ENCODE data around the gene XXYLT1. TPM values are rescaled to one million over a fixed set of nuclear protein-coding genes. Genes with fewer than 3 reads are reported as not detected.

The XXYLT1 gene
- total RNA-seq, 6 experiments from 2014 or later, result 1.7 to 6.5 (median 2.1) TPM

DNA sequence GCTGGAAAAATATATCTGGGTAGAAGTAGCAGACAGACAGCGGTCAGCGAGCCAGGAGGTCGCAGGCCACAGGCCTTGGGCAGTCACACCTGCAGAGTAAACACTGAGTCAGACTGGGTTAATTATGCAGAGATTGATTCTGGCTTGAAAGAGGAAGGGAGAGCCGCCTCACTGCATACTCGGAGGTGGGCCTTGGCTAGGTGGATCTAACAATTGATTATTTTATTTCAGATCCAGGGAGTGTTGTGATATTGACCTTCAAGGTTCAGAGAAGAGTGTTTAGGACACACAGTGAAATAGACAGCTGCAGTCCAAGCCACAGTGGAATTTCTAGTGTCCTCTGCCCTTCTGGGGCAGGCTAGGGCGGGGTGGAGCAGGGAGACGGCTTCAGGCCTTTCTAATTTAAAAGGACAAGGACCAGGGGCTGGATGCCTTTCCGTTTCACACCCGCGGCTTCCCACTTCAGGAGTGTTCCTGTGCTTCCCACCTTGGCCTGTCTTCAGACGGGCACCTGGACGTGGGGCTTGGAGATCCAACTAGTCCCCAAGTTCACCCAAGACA is 237.3 kb downstream of the XXYLT1 start:
- intact Hi-C loops (cut with DNase I), result loop anchor here in 1 of 2 donors (10.0 kb wide), 1 partner anchor 71 kb away; no protein-coding TSS in a partner anchor
- no peak overlapping the region for H3K4me3 ChIP-seq
- WGBS (ENCODE audit: insufficient coverage, low coverage, low lambda C conversion rate, missing lambda C conversion rate), result 27% methylated on average over 9 of the region's 12 CpGs
- H3K9me3 ChIP-seq, result no peaks in the 10 kb centered on the region
- no peak for TF ChIP-seq POLR2A (IDR thresholded peaks at IDR 0.05)
- TF ChIP-seq, protein P1, sequence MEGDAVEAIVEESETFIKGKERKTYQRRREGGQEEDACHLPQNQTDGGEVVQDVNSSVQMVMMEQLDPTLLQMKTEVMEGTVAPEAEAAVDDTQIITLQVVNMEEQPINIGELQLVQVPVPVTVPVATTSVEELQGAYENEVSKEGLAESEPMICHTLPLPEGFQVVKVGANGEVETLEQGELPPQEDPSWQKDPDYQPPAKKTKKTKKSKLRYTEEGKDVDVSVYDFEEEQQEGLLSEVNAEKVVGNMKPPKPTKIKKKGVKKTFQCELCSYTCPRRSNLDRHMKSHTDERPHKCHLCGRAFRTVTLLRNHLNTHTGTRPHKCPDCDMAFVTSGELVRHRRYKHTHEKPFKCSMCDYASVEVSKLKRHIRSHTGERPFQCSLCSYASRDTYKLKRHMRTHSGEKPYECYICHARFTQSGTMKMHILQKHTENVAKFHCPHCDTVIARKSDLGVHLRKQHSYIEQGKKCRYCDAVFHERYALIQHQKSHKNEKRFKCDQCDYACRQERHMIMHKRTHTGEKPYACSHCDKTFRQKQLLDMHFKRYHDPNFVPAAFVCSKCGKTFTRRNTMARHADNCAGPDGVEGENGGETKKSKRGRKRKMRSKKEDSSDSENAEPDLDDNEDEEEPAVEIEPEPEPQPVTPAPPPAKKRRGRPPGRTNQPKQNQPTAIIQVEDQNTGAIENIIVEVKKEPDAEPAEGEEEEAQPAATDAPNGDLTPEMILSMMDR (IDR thresholded peaks at IDR 0.05), result peak in 1 of 4 donors; percentile 4
- ATAC-seq (peak; percentile 79 to 91 (median 88)), DNase-seq (peak; percentile 81 to 90 (median 88))
- no peaks in the 10 kb centered on the region for H3K27me3 ChIP-seq
- peak overlapping the region in 2 of 3 donors; percentile 12 to 54 for H3K27ac ChIP-seq
- peaks cover 0 to 43% (median 22%) of the 10 kb centered on the region in 4 donors for H3K4me1 ChIP-seq
- H3K36me3 ChIP-seq, result no peaks in the 10 kb centered on the region

DNA sequence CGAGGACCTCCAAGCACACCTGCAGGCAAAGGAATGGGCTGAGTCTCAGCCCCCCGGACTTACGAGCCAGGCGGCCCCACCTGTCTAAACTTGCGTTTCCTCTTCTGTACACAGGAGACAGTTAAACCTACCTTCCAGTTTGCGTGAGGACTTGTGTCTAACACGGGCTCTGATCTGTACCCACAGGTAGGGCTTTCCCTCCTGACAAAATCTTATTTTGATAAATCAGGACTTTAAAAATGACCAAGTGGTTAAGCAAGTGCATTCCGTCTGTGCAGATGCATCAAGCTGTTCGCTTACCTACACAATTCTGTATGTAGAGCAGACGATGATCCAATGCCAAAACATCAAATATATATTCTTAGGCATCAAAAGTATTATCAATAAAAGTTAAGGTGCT is 238.0 kb downstream of the XXYLT1 start:
- ATAC-seq (no peak), DNase-seq (peak in 1 of 3 donors; percentile 19)
- no peaks in the 10 kb centered on the region for H3K36me3 ChIP-seq
- no peak overlapping the region for H3K4me3 ChIP-seq
- H3K27me3 ChIP-seq, result no peaks in the 10 kb centered on the region
- peak overlapping the region in 2 of 3 donors; percentile 29 to 54 for H3K27ac ChIP-seq
- 39% methylated on average over 6 of the region's 10 CpGs for WGBS (ENCODE audit: insufficient coverage, low coverage, low lambda C conversion rate, missing lambda C conversion rate)
- H3K4me1 ChIP-seq, result peaks cover 0 to 43% (median 22%) of the 10 kb centered on the region in 4 donors
- intact Hi-C loops (cut with DNase I), result loop anchor here in 1 of 2 donors (10.0 kb wide), 1 partner anchor 72 kb away; no protein-coding TSS in a partner anchor
- H3K9me3 ChIP-seq, result no peaks in the 10 kb centered on the region
- TF ChIP-seq POLR2A (IDR thresholded peaks at IDR 0.05), result no peak
- TF ChIP-seq, protein P1 (IDR thresholded peaks at IDR 0.05), result no peak

DNA sequence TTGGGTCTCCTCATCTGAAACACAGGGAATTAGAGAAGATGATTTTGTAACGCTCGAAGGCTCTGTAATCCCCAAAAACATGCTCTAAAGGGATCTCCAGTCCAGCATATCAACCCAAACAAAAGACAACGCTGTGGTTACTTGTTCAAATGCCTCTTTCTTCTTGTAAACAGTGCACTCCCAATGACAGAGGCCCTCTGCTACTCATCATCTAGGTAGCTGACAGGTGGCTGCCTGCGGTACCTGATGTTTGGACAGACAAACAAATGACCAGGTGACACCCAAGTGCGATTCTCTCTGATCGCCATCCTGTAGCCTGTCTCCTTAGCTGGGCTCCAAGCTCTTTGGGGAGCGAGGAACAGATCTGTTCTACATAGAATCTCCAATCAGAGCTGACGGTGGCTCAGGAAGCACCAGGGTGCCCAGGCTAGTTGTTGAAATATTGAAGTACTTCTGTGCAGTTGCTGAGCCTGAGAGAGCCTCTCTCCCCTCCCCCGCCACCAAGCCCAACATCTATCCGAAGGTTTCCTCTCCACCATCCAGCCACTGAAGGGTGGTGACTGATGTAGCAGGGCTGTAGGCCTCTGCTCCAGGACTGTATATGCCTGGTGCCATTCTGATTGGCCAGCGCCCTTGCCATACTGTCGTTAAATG is 238.7 kb downstream of the XXYLT1 start:
- Histone ChIP-seq H3K27me3 (no peaks in the 10 kb centered on the region), H3K9me3 (no peaks in the 10 kb centered on the region), H3K36me3 (no peaks in the 10 kb centered on the region), H3K27ac (peak overlapping the region in 1 of 3 donors; percentile 62), H3K4me3 (no peak overlapping the region), H3K4me1 (peaks cover 0 to 43% (median 22%) of the 10 kb centered on the region in 4 donors)
- ATAC-seq (no peak), DNase-seq (peak in 1 of 3 donors; percentile 41)
- WGBS (ENCODE audit: insufficient coverage, low coverage, low lambda C conversion rate, missing lambda C conversion rate), result 51% methylated on average over 4 of the region's 12 CpGs
- TF ChIP-seq, protein P1 (IDR thresholded peaks at IDR 0.05), result no peak
- no peak for TF ChIP-seq POLR2A (IDR thresholded peaks at IDR 0.05)
- intact Hi-C loops (cut with DNase I), result loop anchor here in 1 of 2 donors (10.0 kb wide), 1 partner anchor 73 kb away; no protein-coding TSS in a partner anchor

DNA sequence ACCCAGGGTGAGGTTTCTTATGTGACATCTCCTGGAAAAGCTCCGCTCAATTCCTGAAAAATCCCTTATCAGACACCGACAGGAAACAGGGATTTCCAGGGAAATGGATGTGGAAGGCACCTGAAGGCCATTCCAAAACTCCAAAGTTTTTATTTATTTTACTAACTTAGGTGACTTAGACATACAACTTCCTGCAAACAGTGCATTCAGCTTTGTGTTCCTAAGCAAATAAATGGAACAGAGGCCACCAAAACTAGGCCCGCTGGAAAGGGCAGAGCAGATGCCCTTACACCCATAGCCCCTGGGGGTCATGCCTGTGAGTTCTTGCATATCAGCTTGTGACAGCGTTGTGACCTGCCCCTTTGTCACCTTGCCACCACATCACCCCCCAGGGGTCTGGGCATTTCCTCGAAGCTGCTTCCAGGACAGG is 239.4 kb downstream of the XXYLT1 start:
- DNase-seq, result peak in 2 of 3 donors; percentile 36 to 68
- WGBS (ENCODE audit: insufficient coverage, low coverage, low lambda C conversion rate, missing lambda C conversion rate), result 11% methylated on average over 5 of the region's 5 CpGs
- H3K36me3 ChIP-seq, result no peaks in the 10 kb centered on the region

More for the DNA sequence above, 239.4 kb downstream of the XXYLT1 start:
- no peaks in the 10 kb centered on the region for H3K9me3 ChIP-seq
- H3K4me1 ChIP-seq, result peaks cover 0 to 43% (median 22%) of the 10 kb centered on the region in 4 donors
- peak; percentile 12 for TF ChIP-seq POLR2A (IDR thresholded peaks at IDR 0.05)
- TF ChIP-seq, protein P1 (IDR thresholded peaks at IDR 0.05), result no peak
- no peaks in the 10 kb centered on the region for H3K27me3 ChIP-seq
- peak; percentile 45 to 72 (median 52) for ATAC-seq
- H3K4me3 ChIP-seq, result no peak overlapping the region
- intact Hi-C loops (cut with DNase I), result loop anchor here in 1 of 2 donors (10.0 kb wide), 1 partner anchor 73 kb away; no protein-coding TSS in a partner anchor
- peak overlapping the region in 2 of 3 donors; percentile 39 to 62 for H3K27ac ChIP-seq

Measured in right lobe of liver (tissue), 6 donors.